HepG2 (cell line): ENCODE data around the gene MIF4GD. TPM values are rescaled to one million over a fixed set of nuclear protein-coding genes. Genes with fewer than 3 reads are reported as not detected.

ENCODE experiments used
- ATAC-seq: fragments of 200-7000 bp; cut with Tn5 transposase; 3 replicates; pipeline ENCODE4 v1.9.1; 2020; ENCODE audit warnings: mild to moderate bottlenecking, moderate library complexity
- BruUV-seq: library from RNA; stranded (reverse); fragments of 400-500 nt; replicated peaks from 2 replicates; lab custom pipeline; 2021; lab: Mats Ljungman, UMichigan
- CTCF ChIA-PET: fragments of 300-600 bp; formaldehyde crosslinking; extraction: SDS; loops from one replicate; lab custom pipeline; 2021; ENCODE audit warnings: low total read pairs, inconsistent platforms, low intra/inter-chr PET ratio; lab: Yijun Ruan, JAX
- POLR2A ChIA-PET: fragments of 350-600 bp; sonication (Branson Sonifier 250); formaldehyde crosslinking; loops from one replicate; lab custom pipeline; 2020; ENCODE audit warnings: antibody characterized with exemption, inconsistent platforms; lab: Yijun Ruan, JAX
- DNase-seq: peaks from one replicate; pipeline ENCODE4 v3.0.0-alpha.2; 2015; ENCODE audit warnings: low spot score
- FAIRE-seq: peaks from 3 replicates; lab custom pipeline; 2011; peaks lifted over from hg19 to GRCh38; lab: Jason Lieb, UNC
- H2AFZ ChIP-seq: one replicate; pipeline ENCODE4 v1.6.1; 2011; ENCODE audit warnings: low read length, inconsistent platforms
- H3K27ac ChIP-seq: fragments of 300-600 bp; 3 replicates; pipeline ENCODE4 v1.8.0; 2011; ENCODE audit warnings: mixed run types, mild to moderate bottlenecking, mixed read lengths, low read length, inconsistent platforms; ENCODE audit not compliant: insufficient read depth; ENCODE audit errors: extremely low read length
- H3K27me3 ChIP-seq, 2 experiments: fragments of 200-600 bp in 1 of 2; 2 replicates in 1 of 2; 3 replicates in 1 of 2; pipeline versions ENCODE4 v1.6.0 to v1.8.0; 2011; ENCODE audit warnings: low read length in 2 of 2, mild to moderate bottlenecking in 2 of 2, moderate library complexity in 2 of 2, inconsistent platforms in 1 of 2; ENCODE audit not compliant: insufficient read depth in 2 of 2, control insufficient read depth in 1 of 2
- H3K36me3 ChIP-seq, 2 experiments: fragments of 200-600 bp in 1 of 2; replicated peaks in 1 of 2; 2 replicates in 1 of 2; 3 replicates in 1 of 2; pipeline versions ENCODE4 v1.5.1 to v1.8.0; 2011; ENCODE audit warnings: low read length in 2 of 2, inconsistent platforms in 1 of 2; ENCODE audit not compliant: insufficient read depth in 2 of 2, control insufficient read depth in 1 of 2
- H3K4me1 ChIP-seq: 2 replicates; pipeline ENCODE4 v1.5.1; 2012; ENCODE audit warnings: low read length, inconsistent platforms; ENCODE audit not compliant: insufficient read depth
- H3K4me2 ChIP-seq: 2 replicates; pipeline ENCODE4 v1.6.0; 2011; ENCODE audit warnings: low read depth, low read length, inconsistent platforms
- H3K4me3 ChIP-seq, 3 experiments: fragments of 200-600 bp in 1 of 3; sonication (generic), shearing (Covaris generic) in 1 of 3; replicated peaks in 1 of 3; 2 replicates each; pipeline ENCODE4 v1.5.1; 2011 to 2016; ENCODE audit warnings: low read length in 3 of 3, inconsistent platforms in 2 of 3, low read depth in 2 of 3, mild to moderate bottlenecking in 2 of 3, control low read depth in 1 of 3, mixed read lengths in 1 of 3; ENCODE audit not compliant: insufficient read depth in 1 of 3
- H3K79me2 ChIP-seq: one replicate; pipeline ENCODE4 v1.6.1; 2011; ENCODE audit warnings: low read length, inconsistent platforms; ENCODE audit not compliant: insufficient read depth
- H3K9ac ChIP-seq: 2 replicates; pipeline ENCODE4 v1.6.0; 2011; ENCODE audit warnings: mild to moderate bottlenecking, low read depth, low read length, inconsistent platforms; ENCODE audit not compliant: insufficient read depth
- H3K9me3 ChIP-seq: 2 replicates; pipeline ENCODE4 v1.5.1; 2012; ENCODE audit warnings: mild to moderate bottlenecking, low read length
- H4K20me1 ChIP-seq: 2 replicates; pipeline ENCODE4 v1.6.0; 2011; ENCODE audit warnings: inconsistent platforms, mild to moderate bottlenecking, low read length, moderate library complexity; ENCODE audit not compliant: insufficient read depth
- HDAC6 ChIP-seq: fragments of 200-600 bp; sonication (generic); IDR thresholded peaks from 2 replicates; pipeline ENCODE4 v1.7.0; 2017; ENCODE audit warnings: mild to moderate bottlenecking, antibody characterized with exemption, low read length, low read depth
- HINFP ChIP-seq: sonication (generic); formaldehyde crosslinking; IDR thresholded peaks from 2 replicates; pipeline ENCODE4 v1.4.0; 2020; ENCODE audit warnings: low read depth, mild to moderate bottlenecking, missing genetic modification reagents
- HOMEZ ChIP-seq: IDR thresholded peaks from 2 replicates; pipeline ENCODE4 v1.6.1; 2016; ENCODE audit warnings: low read depth
- NCOR1 ChIP-seq: fragments of 200-600 bp; sonication (generic); IDR thresholded peaks from 2 replicates; pipeline ENCODE4 v1.7.0; 2017; ENCODE audit warnings: antibody characterized with exemption, low read length, borderline replicate concordance
- NR2F1 ChIP-seq, 2 experiments: fragments of 450-650 bp in 1 of 2; formaldehyde crosslinking in 1 of 2; IDR thresholded peaks; 2 replicates each; pipeline versions ENCODE4 v1.5.0 to v1.6.1; 2016 to 2020; ENCODE audit warnings: mild to moderate bottlenecking in 1 of 2, missing compliant biosample characterization in 1 of 2, missing genetic modification reagents in 1 of 2, moderate library complexity in 1 of 2
- PRDM10 ChIP-seq: sonication (generic); formaldehyde crosslinking; IDR thresholded peaks from 2 replicates; pipeline ENCODE4 v1.4.0; 2020; ENCODE audit warnings: low read depth, missing genetic modification reagents
- ZMYM3 ChIP-seq: sonication (generic); formaldehyde crosslinking; IDR thresholded peaks from 2 replicates; pipeline ENCODE4 v1.5.1; 2020; ENCODE audit warnings: mild to moderate bottlenecking, missing genetic modification reagents
- ZNF329 ChIP-seq: sonication (generic); formaldehyde crosslinking; IDR thresholded peaks from 2 replicates; pipeline ENCODE4 v1.9.0; 2021; ENCODE audit warnings: low read depth, mild to moderate bottlenecking, missing genetic modification reagents
- ZNF543 ChIP-seq: sonication (generic); formaldehyde crosslinking; IDR thresholded peaks from 2 replicates; pipeline ENCODE4 v1.4.0; 2020; ENCODE audit warnings: mild to moderate bottlenecking, missing genetic modification reagents
- ZNF546 ChIP-seq: sonication (generic); formaldehyde crosslinking; conservative IDR thresholded peaks from 2 replicates; pipeline ENCODE4 v1.8.1; 2023; ENCODE audit warnings: mild to moderate bottlenecking, missing genetic modification reagents
- ZNF589 ChIP-seq: sonication (generic); formaldehyde crosslinking; conservative IDR thresholded peaks from 2 replicates; pipeline ENCODE4 v1.8.0; 2022; ENCODE audit warnings: mild to moderate bottlenecking, moderate library complexity, missing genetic modification reagents
- ZNF652 ChIP-seq: IDR thresholded peaks from 2 replicates; pipeline ENCODE4 v1.6.1; 2016; ENCODE audit warnings: low read depth, borderline replicate concordance
- ZNF660 ChIP-seq: sonication (generic); formaldehyde crosslinking; IDR thresholded peaks from 2 replicates; pipeline ENCODE4 v1.5.1; 2020; ENCODE audit warnings: mild to moderate bottlenecking, low read depth, missing genetic modification reagents, borderline replicate concordance
- ZNF691 ChIP-seq: sonication (generic); formaldehyde crosslinking; IDR thresholded peaks from 2 replicates; pipeline ENCODE4 v1.4.0; 2020; ENCODE audit warnings: missing genetic modification reagents, low read depth, mild to moderate bottlenecking, borderline replicate concordance
- ZNF747 ChIP-seq: sonication (generic); formaldehyde crosslinking; IDR thresholded peaks from 2 replicates; pipeline ENCODE4 v1.8.1; 2023; ENCODE audit warnings: missing genetic modification reagents, mild to moderate bottlenecking, borderline replicate concordance
- WGBS: methylation state at CpG from one replicate; pipeline ENCODE4 v1.1.6; 2017; ENCODE audit warnings: low lambda C conversion rate; 5-methylcytosine and 5-hydroxymethylcytosine counted together
- in situ Hi-C: cut with HindIII; loops from 2 replicates; pipeline ENCODE4 v1.10.0; 2017; ENCODE audit warnings: low pct_unique_long_range_greater_than_20kb; ENCODE audit not compliant: extremely low pct_ligation_motif_present
- intact Hi-C: fragments of 100-400 bp; cut with micrococcal nuclease; formaldehyde crosslinking; loops from one replicate; pipeline ENCODE4 v1.10.0; 2022; ENCODE audit not compliant: unreplicated experiment
- polyA plus RNA-seq, 8 experiments: library from polyadenylated mRNA; depleted of rRNA in 3 of 8; stranded (reverse) in 7 of 8; unstranded in 1 of 8; fragments of >200 nt; fragmentation: Illumina TruSeq in 4 of 8; extraction: Trizol in 4 of 8; gene quantifications; 2 replicates each; pipeline versions ENCODE4 v1.2.1 to v1.2.3, GENCODE V29; 2011 to 2016; ENCODE audit warnings: low read depth in 4 of 8, missing spikeins in 1 of 8, mixed read lengths in 1 of 8; ENCODE audit not compliant: insufficient read depth in 1 of 8
- total RNA-seq, 5 experiments: library from RNA; depleted of rRNA; stranded (reverse); fragments of >200 nt; fragmentation: Illumina TruSeq; extraction: Trizol; gene quantifications; 2 replicates each; pipeline ENCODE4 v1.2.3, GENCODE V29; 2016; ENCODE audit warnings: low read depth in 1 of 5

Gene MIF4GD
- total and polyA plus RNA-seq, 2 of the 13 experiments (the other 11 are each of a cell fraction or from before 2014, with no cell fraction given): 14.0 to 28.0 TPM

- in situ Hi-C loops (no loop called here), intact Hi-C loops (loop anchor here (1.0 kb wide), 2 partner anchors 19 to 115 kb away; partner anchors contain the start of genes GRB2 and MIF4GD)
- ChIA-PET POLR2A (interaction anchor here (0.7 to 2.2 kb wide), 33 partner anchors 8 to 490 kb away, joined by 3 to 73 read pairs (median 5); partner anchors contain the start of genes FDXR, GGA3, GRB2 and MIF4GD), CTCF (interaction anchor here (1.2 kb wide), 1 partner anchor 115 kb away, joined by 5 read pairs; no protein-coding TSS in a partner anchor)
- H4K20me1 ChIP-seq: no peaks in the 10 kb centered on the region
- peaks cover 63% of the 10 kb centered on the region for H3K4me1 ChIP-seq
- peaks cover 15% of the 10 kb centered on the region for H3K79me2 ChIP-seq
- H3K9ac ChIP-seq: peak overlapping the region; percentile 50
- H3K4me2 ChIP-seq: peak overlapping the region; percentile 74
- no peaks in the 10 kb centered on the region for H3K27me3 ChIP-seq
- H3K9me3 ChIP-seq: no peaks in the 10 kb centered on the region
- peak overlapping the region; percentile 11 for H3K27ac ChIP-seq
- WGBS: 63% methylated on average over 26 of the region's 26 CpGs
- H3K4me3 ChIP-seq: peak overlapping the region; percentile 40 to 94 (median 56)
- ATAC-seq: no peak
- DNase-seq: no peak
- H2AFZ ChIP-seq: no peak overlapping the region
- BruUV-seq: no TSS peak
- FAIRE-seq: no peak
- peaks cover 6 to 19% of the 10 kb centered on the region in 2 experiments; a peak in 4 of 5 replicates for H3K36me3 ChIP-seq
- TF ChIP-seq ZNF546 (CRISPR knock-in tag) (0 out of 2 replicates have a peak, but pooled peaks have one; percentile 9), ZNF652 (CRISPR knock-in tag) (no peak), ZNF747 (CRISPR knock-in tag) (0 out of 2 replicates have a peak, but pooled peaks have one; percentile 36), ZNF329 (no peak), HDAC6 (no peak), ZMYM3 (CRISPR knock-in tag) (0 out of 2 replicates have a peak, but pooled peaks have one; percentile 4), HINFP (CRISPR knock-in tag) (0 out of 2 replicates have a peak, but pooled peaks have one; percentile 7), ZNF691 (CRISPR knock-in tag) (no peak), ZNF660 (CRISPR knock-in tag) (no peak), ZNF589 (CRISPR knock-in tag) (0 out of 2 replicates have a peak, but pooled peaks have one; percentile 43), HOMEZ (no peak), PRDM10 (CRISPR knock-in tag) (no peak), NR2F1 (CRISPR knock-in tag; IDR thresholded peaks at IDR 0.05) (0 out of 4 replicates have a peak, but pooled peaks of 1 of the 2 experiments have one; percentile 7), NCOR1 (0 out of 2 replicates have a peak, but pooled peaks have one; percentile 8), ZNF543 (CRISPR knock-in tag) (no peak)
Observed at GRCh38 chr17:75289832-75290337, 18.9 kb upstream of the MIF4GD start.
